Bronchial epithelial cell (primary cell): ENCODE measurements around the gene BTAF1. TPM values are rescaled to one million over a fixed set of nuclear protein-coding genes. Genes with fewer than 3 reads are reported as not detected.

Experiments
- DNase-seq: peaks from one replicate; pipeline ENCODE4 v3.0.0-alpha.2; 2010; ENCODE audit warnings: low read depth
- FAIRE-seq: peaks from 2 replicates; lab custom pipeline; 2011; peaks lifted over from hg19 to GRCh38; lab: Jason Lieb, UNC
- H3K27me3 ChIP-seq: 2 replicates; pipeline ENCODE4 v1.5.1; 2011; ENCODE audit warnings: low read length; ENCODE audit not compliant: control insufficient read depth, insufficient read depth
- H3K36me3 ChIP-seq: 2 replicates; pipeline ENCODE4 v1.5.1; 2011; ENCODE audit warnings: low read length; ENCODE audit not compliant: control insufficient read depth, insufficient read depth
- H3K4me3 ChIP-seq: 2 replicates; pipeline ENCODE4 v1.5.1; 2011; ENCODE audit warnings: mild to moderate bottlenecking, low read depth, low read length, control low read depth
- total RNA-seq: library from RNA; depleted of rRNA; stranded (reverse); fragments of >200 nt; gene quantifications from 2 replicates; pipeline ENCODE4 v1.2.1, GENCODE V29; 2014
- TF ChIP-seq, protein P1 (sequence below): IDR thresholded peaks from 2 replicates; pipeline ENCODE4 v1.5.1; 2011; ENCODE audit warnings: mild to moderate bottlenecking, moderate library complexity, low read length, control low read depth, inconsistent platforms; ENCODE audit not compliant: insufficient read depth, severe bottlenecking

BTAF1 gene
- total RNA-seq, 1 donor from 2014 or later, result 47.4 TPM

DNA sequence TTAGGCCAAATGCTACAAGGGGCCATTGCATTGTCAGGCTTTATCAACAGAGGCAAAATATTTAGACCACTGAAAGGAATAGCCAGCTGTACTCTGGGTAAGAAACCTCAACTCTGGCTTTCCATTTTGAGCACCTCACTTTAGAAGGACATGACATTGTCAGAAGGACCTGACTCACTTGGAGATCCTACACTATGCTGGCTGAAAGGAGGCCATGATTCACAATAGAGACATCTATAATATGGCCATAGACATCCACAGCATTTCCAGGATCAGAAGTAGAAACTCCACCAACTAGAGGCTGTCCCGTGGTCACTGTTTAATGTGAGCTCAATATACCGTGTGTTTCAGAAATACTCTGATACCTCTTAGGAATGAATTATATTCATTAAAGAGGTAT lies 140.9 kb downstream of the BTAF1 start:
- H3K27me3 ChIP-seq, result no peaks in the 10 kb centered on the region
- H3K36me3 ChIP-seq, result no peaks in the 10 kb centered on the region
- H3K4me3 ChIP-seq, result no peak overlapping the region
- no peak for DNase-seq
- peak; percentile 79 for FAIRE-seq
- TF ChIP-seq, protein P1, sequence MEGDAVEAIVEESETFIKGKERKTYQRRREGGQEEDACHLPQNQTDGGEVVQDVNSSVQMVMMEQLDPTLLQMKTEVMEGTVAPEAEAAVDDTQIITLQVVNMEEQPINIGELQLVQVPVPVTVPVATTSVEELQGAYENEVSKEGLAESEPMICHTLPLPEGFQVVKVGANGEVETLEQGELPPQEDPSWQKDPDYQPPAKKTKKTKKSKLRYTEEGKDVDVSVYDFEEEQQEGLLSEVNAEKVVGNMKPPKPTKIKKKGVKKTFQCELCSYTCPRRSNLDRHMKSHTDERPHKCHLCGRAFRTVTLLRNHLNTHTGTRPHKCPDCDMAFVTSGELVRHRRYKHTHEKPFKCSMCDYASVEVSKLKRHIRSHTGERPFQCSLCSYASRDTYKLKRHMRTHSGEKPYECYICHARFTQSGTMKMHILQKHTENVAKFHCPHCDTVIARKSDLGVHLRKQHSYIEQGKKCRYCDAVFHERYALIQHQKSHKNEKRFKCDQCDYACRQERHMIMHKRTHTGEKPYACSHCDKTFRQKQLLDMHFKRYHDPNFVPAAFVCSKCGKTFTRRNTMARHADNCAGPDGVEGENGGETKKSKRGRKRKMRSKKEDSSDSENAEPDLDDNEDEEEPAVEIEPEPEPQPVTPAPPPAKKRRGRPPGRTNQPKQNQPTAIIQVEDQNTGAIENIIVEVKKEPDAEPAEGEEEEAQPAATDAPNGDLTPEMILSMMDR, result no peak

DNA sequence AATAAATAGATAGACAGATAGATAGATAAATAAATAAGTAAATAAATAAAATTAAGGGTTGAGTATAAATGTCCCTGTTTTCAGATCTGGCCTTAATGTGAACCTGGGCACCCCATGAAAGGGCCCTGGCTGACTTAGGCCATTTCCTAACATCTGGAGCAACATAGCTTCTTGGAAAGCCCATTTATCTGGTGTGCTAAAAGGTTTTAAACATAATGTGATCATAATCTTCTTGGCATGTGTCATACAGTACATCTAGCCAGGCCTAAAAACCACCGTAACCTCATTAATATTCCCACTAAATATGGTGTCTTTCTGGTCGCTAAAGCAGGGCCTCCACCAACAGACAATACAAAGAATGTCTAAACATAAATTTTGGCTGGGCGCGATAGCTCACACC lies 142.8 kb downstream of the BTAF1 start:
- FAIRE-seq (no peak), DNase-seq (no peak)
- Histone ChIP-seq H3K27me3 (no peaks in the 10 kb centered on the region), H3K36me3 (no peaks in the 10 kb centered on the region), H3K4me3 (no peak overlapping the region)
- TF ChIP-seq, protein P1, result no peak

DNA sequence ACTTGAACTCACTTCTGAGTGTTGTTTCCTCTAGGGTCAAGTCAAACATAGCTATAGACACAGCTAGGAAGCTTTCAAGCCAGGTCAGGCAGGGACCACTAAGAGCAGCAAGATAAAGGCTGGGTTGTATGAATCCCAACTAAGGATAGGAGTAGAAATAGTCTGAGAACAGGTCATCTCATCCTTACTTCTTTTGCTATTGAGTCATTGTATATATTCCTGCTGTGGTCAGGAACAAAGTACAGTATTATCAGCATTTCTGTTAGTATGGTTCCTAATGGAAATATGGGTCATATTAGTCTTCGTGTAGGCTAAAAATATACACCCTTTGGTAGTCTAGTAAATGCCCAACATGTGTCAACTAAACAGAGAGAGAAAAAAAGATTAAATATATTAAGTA lies 145.3 kb downstream of the BTAF1 start:
- Histone ChIP-seq H3K4me3 (no peak overlapping the region), H3K36me3 (no peaks in the 10 kb centered on the region), H3K27me3 (no peaks in the 10 kb centered on the region)
- FAIRE-seq, result no peak
- TF ChIP-seq, protein P1, result no peak
- no peak for DNase-seq

DNA sequence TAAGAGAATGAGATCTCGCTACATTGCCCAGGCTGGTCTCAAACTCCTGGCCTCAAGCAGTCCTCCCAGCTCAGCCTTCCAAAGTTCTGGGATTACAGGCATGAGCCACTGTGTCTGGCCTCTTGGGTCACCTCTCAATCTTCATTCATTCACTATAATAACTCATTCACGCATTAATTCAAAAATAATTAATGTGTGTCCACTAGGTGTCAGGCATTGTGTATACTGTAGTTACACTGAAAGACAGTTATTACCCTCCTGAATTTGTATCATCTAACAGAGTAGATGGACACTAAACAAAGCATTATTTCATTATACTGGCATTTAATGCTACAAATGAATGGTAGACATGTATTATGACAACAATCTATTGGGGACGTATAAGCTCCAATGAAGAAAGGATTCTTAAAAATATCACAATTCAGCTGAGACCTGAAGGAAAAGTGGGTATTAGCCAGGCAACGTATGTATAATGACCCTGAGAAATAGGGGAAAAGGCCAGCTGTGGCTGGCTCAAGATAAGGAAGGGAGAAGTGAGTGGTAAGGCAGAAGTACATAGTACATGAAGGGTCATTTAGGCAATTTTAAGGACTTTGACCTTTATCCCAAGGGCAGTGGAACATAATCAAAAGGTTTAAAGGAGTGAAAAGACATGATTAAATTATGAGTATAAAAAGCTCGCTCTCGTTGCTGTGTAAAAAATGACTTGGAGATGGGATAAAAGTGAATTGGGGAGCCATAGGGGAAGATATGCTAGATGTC lies 150.7 kb downstream of the BTAF1 start:
- Histone ChIP-seq H3K36me3 (no peaks in the 10 kb centered on the region), H3K27me3 (no peaks in the 10 kb centered on the region), H3K4me3 (no peak overlapping the region)
- FAIRE-seq (no peak), DNase-seq (peak; percentile 34)
- TF ChIP-seq, protein P1, result no peak

DNA sequence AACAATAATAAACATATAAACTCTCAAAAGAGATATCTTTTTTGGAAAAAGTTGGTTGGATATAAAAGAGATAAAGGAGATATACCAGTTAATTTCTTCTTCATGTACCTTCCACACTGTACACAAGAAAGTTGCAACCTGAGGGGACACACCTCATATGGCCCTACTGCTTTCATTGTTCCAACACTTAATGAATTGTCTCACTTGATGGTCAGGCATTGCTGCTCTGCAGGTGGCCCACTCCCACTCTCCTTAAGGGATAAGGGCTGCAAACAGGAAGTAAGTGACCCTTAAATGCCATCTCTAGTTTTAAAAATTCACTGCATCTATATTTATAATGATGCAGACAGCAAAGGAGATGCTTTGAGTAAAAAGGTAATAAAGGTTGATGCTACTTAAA lies 152.3 kb downstream of the BTAF1 start:
- Histone ChIP-seq H3K4me3 (no peak overlapping the region), H3K27me3 (no peaks in the 10 kb centered on the region), H3K36me3 (no peaks in the 10 kb centered on the region)
- FAIRE-seq (no peak), DNase-seq (no peak)
- TF ChIP-seq, protein P1, result no peak

DNA sequence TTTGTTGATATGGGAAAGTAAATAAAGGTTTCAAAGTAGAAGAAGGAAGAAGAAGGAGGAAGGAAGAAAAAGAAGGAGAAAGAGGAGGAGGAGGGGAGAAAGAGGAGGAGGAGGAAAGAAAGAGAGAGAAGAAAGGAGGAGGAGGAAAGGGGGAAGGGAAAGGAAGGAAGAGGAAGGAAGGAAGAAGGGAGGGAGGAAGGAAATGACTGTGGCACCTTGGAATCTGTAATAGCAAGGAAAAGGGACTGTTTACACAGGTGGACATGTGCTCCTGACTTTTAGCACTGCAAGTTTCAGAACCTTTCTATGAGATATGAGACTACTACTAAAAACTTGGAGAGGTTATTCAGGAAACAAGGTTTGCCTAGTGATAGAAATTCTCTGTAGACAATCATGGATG lies 153.2 kb downstream of the BTAF1 start:
- FAIRE-seq (no peak), DNase-seq (no peak)
- TF ChIP-seq, protein P1, result no peak

More for the DNA sequence above, 153.2 kb downstream of the BTAF1 start:
- Histone ChIP-seq H3K27me3 (no peaks in the 10 kb centered on the region), H3K36me3 (no peaks in the 10 kb centered on the region), H3K4me3 (no peak overlapping the region)
